Measurements from ENCODE around the gene TMTC1.

Gene TMTC1

DNA sequence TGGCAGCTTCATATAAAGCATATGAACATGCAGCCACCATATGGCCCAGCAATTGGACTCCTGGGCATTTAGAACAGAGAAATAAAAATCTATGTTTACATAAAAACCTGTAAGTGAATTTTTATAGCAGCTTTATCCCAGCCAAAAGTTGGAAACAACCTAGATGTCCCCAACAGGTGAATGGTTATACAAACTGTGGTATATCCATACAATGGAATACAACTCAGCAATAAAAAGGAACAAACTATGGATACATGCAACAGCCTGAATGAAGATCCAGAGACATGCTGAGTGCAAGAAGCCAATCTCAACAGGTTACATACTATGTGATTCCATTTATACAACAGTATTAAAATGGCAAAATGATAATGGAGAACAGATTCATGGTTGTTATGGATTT is 3.7 kb downstream of the TMTC1 start:
- TF ChIP-seq, protein P1, sequence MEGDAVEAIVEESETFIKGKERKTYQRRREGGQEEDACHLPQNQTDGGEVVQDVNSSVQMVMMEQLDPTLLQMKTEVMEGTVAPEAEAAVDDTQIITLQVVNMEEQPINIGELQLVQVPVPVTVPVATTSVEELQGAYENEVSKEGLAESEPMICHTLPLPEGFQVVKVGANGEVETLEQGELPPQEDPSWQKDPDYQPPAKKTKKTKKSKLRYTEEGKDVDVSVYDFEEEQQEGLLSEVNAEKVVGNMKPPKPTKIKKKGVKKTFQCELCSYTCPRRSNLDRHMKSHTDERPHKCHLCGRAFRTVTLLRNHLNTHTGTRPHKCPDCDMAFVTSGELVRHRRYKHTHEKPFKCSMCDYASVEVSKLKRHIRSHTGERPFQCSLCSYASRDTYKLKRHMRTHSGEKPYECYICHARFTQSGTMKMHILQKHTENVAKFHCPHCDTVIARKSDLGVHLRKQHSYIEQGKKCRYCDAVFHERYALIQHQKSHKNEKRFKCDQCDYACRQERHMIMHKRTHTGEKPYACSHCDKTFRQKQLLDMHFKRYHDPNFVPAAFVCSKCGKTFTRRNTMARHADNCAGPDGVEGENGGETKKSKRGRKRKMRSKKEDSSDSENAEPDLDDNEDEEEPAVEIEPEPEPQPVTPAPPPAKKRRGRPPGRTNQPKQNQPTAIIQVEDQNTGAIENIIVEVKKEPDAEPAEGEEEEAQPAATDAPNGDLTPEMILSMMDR (IDR thresholded peaks at IDR 0.05; ENCODE audit: low read depth, low read length, missing control alignments) = no peak
- no peak overlapping the region for H3K4me3 ChIP-seq (replicated peaks; ENCODE audit: low read depth, low read length)
- DNase-seq (ENCODE audit: extremely low read depth, low read depth) = no peak

DNA sequence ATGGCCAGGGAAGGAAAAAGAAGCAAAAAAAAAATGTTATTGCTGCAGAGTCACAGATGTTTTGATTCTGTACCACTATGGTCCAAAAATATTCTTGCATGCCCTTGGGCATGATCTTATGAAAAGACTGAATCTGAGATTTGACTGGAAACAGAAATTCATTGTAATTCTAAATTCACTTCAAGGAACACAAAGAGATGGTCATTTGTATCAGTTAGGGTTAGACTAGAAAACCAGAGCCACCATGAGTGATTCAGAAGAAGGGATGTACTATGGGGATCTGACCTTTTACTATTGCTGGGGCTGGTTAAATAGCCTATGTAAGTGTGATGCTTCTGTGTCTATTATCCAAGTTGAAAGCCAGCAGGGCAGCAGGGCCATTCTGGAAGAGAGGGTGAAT is 5.2 kb downstream of the TMTC1 start:
- H3K4me3 ChIP-seq (replicated peaks; ENCODE audit: low read depth, low read length) = no peak overlapping the region
- DNase-seq (ENCODE audit: extremely low read depth, low read depth) = no peak
- TF ChIP-seq, protein P1 (IDR thresholded peaks at IDR 0.05; ENCODE audit: low read depth, low read length, missing control alignments) = no peak

DNA sequence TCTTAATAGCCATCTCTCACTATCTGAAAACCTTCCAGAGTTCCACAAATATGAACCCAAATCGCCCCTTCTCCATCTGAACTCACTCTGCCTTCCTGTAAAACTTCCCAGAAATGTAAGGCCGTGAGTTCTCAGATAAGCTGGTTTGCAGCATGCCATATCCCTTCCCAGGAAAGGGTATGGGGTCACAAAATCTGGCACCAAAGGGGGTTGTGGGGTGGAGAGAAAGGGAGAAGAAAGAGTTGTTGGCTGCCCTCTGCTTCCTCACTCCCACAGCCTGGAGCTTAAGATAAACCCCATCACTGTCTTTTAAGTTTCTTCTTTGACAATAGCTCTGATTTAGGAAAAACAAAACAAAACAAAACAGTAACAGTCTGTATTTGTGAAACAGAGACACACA is 10.7 kb downstream of the TMTC1 start:
- TF ChIP-seq, protein P1 (IDR thresholded peaks at IDR 0.05; ENCODE audit: low read depth, low read length, missing control alignments) = no peak
- no peak for DNase-seq (ENCODE audit: extremely low read depth, low read depth)

DNA sequence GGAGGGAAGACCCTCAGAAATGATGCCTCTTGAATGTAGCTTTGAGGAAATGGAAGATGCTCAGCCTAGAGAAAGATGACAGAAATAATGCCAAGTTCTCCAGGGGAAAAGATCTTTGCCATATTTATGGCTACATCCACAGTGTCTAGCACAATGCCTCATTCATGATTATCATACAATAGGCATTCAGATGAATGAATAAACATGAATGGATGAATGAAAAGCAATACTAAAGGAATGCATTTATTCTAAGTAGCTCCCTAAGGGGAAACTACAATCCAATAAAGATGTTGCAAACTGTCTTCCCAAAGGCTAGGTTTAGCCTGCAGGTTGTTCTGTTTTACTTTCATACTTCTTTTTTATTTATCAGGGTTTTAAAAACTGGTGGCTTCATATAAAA is 12.0 kb downstream of the TMTC1 start:
- TF ChIP-seq, protein P1 (IDR thresholded peaks at IDR 0.05; ENCODE audit: low read depth, low read length, missing control alignments) = no peak
- DNase-seq (ENCODE audit: extremely low read depth, low read depth) = no peak
- H3K4me3 ChIP-seq (replicated peaks; ENCODE audit: low read depth, low read length) = no peak overlapping the region

More for the DNA sequence above, 10.7 kb downstream of the TMTC1 start:
- no peak overlapping the region for H3K4me3 ChIP-seq (replicated peaks; ENCODE audit: low read depth, low read length)

DNA sequence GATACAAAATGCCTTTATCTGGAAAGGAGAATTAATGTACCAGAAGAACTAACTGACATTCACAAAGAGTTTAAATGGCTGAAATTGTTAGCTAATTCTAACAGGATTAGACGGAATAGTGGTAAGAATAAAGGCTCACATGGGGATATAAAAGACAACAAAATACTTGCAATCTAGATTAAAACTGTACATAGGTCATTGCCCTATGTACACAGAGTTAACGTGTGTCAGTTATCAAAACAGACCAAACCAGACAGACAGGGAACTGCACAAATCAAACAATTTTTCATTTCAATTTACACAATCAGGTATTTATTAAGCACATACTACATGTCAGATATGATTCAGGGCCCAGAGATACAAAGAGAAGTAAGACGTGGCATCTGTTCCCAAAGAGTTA is 12.6 kb downstream of the TMTC1 start:
- DNase-seq (ENCODE audit: extremely low read depth, low read depth) = no peak
- TF ChIP-seq, protein P1 (IDR thresholded peaks at IDR 0.05; ENCODE audit: low read depth, low read length, missing control alignments) = no peak
- H3K4me3 ChIP-seq (replicated peaks; ENCODE audit: low read depth, low read length) = no peak overlapping the region

DNA sequence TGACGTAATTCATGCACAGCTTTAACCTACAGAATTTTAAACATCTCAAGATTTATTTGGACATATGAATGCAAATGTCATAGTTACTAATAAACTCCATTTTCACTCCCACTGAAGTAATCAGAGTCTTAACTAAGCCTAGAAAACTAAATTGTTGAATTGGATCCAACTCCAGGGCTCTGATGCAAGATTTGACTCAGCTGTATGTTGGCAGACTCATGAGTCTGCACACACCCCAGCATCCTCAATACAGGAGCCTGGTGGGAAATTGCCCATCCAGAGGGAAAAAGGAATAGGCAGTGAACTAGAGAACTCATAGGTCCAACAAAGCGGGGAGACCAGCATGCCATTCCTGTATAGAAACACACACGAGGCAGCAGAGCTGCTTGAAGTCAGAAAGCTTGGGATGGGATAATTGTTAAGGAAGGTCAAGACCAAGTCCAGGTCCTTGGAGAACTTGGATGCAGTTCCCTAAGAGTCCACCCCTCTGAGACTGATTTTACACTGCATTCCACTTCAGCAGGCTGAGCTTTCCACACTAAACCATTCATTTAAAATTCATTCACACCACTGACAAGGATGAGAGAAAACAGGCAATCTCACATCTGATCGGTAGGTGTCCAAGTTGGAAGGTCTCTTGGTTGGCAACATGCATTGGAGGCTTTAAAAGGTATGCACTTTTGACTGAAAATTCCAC is 14.4 kb downstream of the TMTC1 start:
- TF ChIP-seq, protein P1 (IDR thresholded peaks at IDR 0.05; ENCODE audit: low read depth, low read length, missing control alignments) = no peak
- no peak overlapping the region for H3K4me3 ChIP-seq (replicated peaks; ENCODE audit: low read depth, low read length)
- no peak for DNase-seq (ENCODE audit: extremely low read depth, low read depth)

DNA sequence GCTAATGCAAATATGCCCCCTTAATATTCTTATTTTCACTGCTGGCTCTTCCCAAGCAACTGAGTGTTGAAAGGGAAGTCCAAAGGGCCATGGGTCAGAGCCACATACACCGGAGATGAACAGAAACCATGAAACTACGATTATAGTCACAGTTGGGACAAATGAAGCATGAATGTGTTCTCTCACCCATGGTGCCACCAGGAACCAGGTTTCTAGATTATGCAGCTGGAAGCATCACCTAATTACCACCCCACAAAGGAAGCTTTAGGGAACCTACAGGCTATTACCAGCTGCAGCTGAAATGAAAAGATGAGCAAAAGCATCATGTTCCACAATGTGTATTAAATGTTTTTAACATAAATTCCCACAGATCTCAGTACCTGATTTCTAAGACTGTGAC is 15.4 kb downstream of the TMTC1 start:
- TF ChIP-seq, protein P1 (IDR thresholded peaks at IDR 0.05; ENCODE audit: low read depth, low read length, missing control alignments) = no peak
- H3K4me3 ChIP-seq (replicated peaks; ENCODE audit: low read depth, low read length) = no peak overlapping the region
- DNase-seq (ENCODE audit: extremely low read depth, low read depth) = no peak

All from HFF-Myc (cell line).